GM10248 (cell line): ENCODE data around the gene KMT5C.

Experiments used
- CTCF ChIA-PET: fragments of 300-600 bp; sonication (Branson Sonifier 250); formaldehyde crosslinking; extraction: SDS; loops from one replicate; lab custom pipeline; 2021; ENCODE audit warnings: antibody characterized with exemption; lab: Yijun Ruan, JAX
- POLR2A ChIA-PET: fragments of 350-650 bp; sonication (Branson Sonifier 250); formaldehyde crosslinking; extraction: SDS; loops from one replicate; lab custom pipeline; 2020; ENCODE audit warnings: antibody characterized with exemption; lab: Yijun Ruan, JAX
- DNase-seq: peaks from one replicate; pipeline ENCODE4 v3.0.0; 2012; ENCODE audit errors: extremely low spot score
- TF ChIP-seq, protein P1 (sequence below): IDR thresholded peaks from 2 replicates; pipeline ENCODE4 v1.5.1; 2012; ENCODE audit warnings: mild to moderate bottlenecking, low read depth; ENCODE audit errors: extremely low read depth, missing control alignments, control extremely low read depth

Gene KMT5C

DNA sequence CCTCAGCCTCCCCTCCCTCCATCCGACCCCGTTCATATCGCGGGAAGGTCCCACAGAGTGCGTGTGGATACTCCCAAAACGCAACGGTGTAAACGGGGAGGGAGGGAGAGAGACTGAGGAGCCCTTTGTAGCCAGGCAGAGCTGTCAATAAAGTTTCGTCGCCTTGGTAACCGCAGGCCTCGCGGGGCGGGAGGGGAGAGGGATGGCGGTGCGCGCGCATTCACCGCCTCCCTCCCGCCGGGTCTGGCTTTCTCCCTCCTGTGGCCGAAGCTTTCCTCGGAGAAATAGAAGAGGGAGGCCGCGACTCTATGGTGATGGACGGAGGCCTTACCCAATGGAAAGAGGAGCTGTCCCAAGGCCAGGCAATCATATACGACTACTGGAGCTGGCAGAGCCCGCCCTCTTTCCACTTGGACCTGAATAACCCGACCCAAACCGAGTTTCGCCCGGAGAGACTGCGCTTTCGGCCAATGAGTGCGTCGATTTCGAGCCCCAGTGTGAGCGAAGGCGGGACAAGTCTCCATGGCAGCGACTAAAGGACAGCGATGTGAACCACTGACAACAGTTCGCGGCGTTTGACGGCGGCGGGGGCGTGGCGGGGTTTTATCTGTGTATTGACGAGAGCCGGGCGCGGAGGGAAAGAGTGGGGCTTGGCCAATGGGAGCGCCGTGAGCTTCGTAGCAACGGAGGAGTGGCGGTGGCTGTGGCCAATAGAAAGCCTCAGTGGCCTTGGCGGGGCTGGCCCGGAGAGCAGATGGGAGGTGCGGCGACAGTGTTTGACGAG is at the start of gene KMT5C:
KMT5C (plus strand) TSS at position 772 of the 784 bp plus-strand sequence. CDS start 2,061 bp downstream, outside the sequence.
- ChIA-PET CTCF (interaction anchor here (0.6 to 4.3 kb wide), 14 partner anchors 10 to 165 kb away, joined by 3 to 43 read pairs (median 3); partner anchors contain the start of genes TMEM238 and ZNF628), POLR2A (interaction anchor here (0.6 to 1.8 kb wide), 15 partner anchors 11 to 315 kb away, joined by 3 to 12 read pairs (median 3); partner anchors contain the start of genes ISOC2, TMEM150B, U2AF2 and UBE2S)
- DNase-seq: peak; percentile 98
- TF ChIP-seq, protein P1, sequence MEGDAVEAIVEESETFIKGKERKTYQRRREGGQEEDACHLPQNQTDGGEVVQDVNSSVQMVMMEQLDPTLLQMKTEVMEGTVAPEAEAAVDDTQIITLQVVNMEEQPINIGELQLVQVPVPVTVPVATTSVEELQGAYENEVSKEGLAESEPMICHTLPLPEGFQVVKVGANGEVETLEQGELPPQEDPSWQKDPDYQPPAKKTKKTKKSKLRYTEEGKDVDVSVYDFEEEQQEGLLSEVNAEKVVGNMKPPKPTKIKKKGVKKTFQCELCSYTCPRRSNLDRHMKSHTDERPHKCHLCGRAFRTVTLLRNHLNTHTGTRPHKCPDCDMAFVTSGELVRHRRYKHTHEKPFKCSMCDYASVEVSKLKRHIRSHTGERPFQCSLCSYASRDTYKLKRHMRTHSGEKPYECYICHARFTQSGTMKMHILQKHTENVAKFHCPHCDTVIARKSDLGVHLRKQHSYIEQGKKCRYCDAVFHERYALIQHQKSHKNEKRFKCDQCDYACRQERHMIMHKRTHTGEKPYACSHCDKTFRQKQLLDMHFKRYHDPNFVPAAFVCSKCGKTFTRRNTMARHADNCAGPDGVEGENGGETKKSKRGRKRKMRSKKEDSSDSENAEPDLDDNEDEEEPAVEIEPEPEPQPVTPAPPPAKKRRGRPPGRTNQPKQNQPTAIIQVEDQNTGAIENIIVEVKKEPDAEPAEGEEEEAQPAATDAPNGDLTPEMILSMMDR: no peak

- ChIA-PET CTCF (interaction anchor here (1.8 kb wide), 1 partner anchor 87 kb away, joined by 5 read pairs; the partner anchor contains the start of gene TMEM238), POLR2A (no interaction called here)
- TF ChIP-seq, protein P1: no peak
- no peak for DNase-seq
Observed at GRCh38 chr19:55297267-55297666, 42.4 kb upstream of the KMT5C start.

- CTCF ChIA-PET: interaction anchor here (2.4 to 3.8 kb wide), 2 partner anchors 8 to 17 kb away, joined by 9 to 80 read pairs; no protein-coding TSS in a partner anchor
- POLR2A ChIA-PET: no interaction called here
Observed at GRCh38 chr19:55299991-55300390, 39.7 kb upstream of the KMT5C start.

GRCh38 chr19:55300886-55301458 is 38.7 kb upstream of the KMT5C start:
- TF ChIP-seq, protein P1: no peak
- no peak for DNase-seq
- ChIA-PET CTCF (interaction anchor here (0.6 to 3.8 kb wide), 41 partner anchors 9 to 822 kb away, joined by 3 to 80 read pairs (median 4); partner anchors contain the start of genes BRSK1, HSPBP1, KMT5C and NAT14), POLR2A (interaction anchor here (0.6 to 1.0 kb wide), 2 partner anchors 21 to 41 kb away, joined by 3 to 14 read pairs; partner anchors contain the start of gene HSPBP1)

More at GRCh38 chr19:55299991-55300390, 39.7 kb upstream of the KMT5C start:
- TF ChIP-seq, protein P1: no peak
- no peak for DNase-seq

- ChIA-PET CTCF (interaction anchor here (0.6 to 3.8 kb wide), 47 partner anchors 10 to 823 kb away, joined by 3 to 80 read pairs (median 4); partner anchors contain the start of genes BRSK1, HSPBP1, KMT5C and NAT14), POLR2A (interaction anchor here (0.5 to 1.0 kb wide), 2 partner anchors 21 to 104 kb away, joined by 3 to 5 read pairs; partner anchors contain the start of gene HSPBP1)
- DNase-seq: peak; percentile 97
- TF ChIP-seq, protein P1: peak; percentile 92
Observed at GRCh38 chr19:55301459-55302317, 38.0 kb upstream of the KMT5C start.

GRCh38 chr19:55302318-55302703 is 37.4 kb upstream of the KMT5C start:
- CTCF ChIA-PET: interaction anchor here (0.8 to 3.8 kb wide), 22 partner anchors 10 to 166 kb away, joined by 3 to 80 read pairs (median 5); partner anchors contain the start of genes BRSK1, KMT5C, TMEM150B and TMEM238
- POLR2A ChIA-PET: no interaction called here
- TF ChIP-seq, protein P1: no peak
- no peak for DNase-seq
